GM21529 (cell line): ENCODE results near the gene PRG2.
"Not testable (repeated sequence)": the region's sequence is repeated elsewhere in the genome, so short reads cannot be mapped to it uniquely, and the experiment has no call there.

Source experiments
- ATAC-seq: cut with Tn5 transposase; IDR thresholded peaks from one replicate; pipeline ENCODE4 v1.9.1; 2021; ENCODE audit not compliant: unreplicated experiment

The PRG2 gene

DNA sequence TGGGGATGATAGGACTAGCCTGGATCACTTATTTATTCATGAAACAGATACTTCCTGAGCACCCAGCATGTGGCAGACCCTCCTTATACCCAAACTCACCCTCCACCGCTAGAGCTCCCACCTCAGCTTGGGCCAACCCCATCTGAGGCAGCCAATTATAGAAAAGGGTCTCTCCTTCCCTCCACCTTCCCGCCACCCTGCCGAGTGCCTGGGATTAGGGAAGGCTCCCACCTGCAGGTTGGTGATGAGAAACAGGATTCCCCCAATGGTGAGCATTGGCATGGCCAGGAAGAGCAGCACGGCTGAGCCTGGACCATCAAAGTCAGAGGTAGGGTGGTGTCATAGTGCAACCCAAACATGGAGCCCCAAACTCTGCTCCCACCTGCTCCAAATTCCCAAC lies 30.6 kb upstream of the PRG2 start:
- ATAC-seq: no peak

DNA sequence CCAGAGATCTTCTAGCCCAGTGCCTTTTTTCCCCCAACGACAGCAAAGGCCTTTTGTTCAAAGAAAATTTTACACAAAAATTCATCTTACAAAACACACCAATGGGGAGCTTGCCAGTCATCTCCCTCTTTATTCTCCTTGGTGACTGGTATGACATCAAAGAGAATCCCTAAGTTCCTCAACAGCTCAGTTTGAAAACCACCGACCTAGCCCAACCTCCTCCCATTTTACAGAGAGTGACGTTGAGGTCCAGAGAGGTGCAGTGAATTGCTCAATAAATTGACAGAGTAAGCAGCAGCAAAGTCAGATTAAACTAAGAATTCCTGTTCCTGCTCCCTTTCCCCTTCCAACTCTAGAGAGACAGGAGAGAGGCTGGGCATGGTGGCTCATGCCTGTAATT lies 28.7 kb upstream of the PRG2 start:
- no peak for ATAC-seq

DNA sequence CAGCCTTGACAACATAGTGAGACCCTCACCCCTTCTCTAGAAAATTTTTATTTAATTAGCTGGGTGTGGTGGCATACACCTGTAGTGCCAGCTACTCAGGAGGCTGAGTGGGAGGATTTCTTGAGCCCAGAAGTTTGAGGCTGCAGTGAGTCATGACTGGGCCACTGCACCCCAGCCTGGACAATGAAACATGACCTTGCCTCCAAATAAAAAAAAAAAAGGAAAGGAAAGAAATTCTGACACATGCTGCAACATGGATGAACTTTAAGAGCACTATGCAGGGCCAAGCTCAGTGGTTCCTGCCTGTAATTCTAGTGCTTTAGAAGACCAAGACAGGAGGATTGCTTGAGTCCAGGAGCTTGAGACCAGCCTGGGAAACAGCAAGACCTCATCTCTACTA lies 27.7 kb upstream of the PRG2 start:
- no peak for ATAC-seq

DNA sequence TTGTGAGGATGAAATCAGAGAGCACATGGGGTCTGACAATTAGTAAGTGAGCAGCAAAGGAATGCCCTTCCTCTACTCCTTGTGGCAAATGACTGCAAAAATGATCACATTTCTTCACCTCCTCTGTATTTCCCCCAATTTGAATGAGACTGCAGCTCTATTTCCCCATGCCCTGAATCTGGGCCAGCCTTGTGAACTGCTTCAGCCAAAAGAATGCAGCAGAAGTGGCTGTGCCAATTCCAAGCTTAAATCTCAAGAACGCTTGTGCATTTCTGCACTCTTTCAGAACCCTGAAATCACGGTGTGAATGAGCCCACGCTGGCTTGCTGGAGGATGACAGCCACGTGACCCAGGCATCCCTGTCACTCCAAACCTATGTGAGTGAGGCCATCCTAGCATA lies 26.6 kb upstream of the PRG2 start:
- ATAC-seq: no peak

DNA sequence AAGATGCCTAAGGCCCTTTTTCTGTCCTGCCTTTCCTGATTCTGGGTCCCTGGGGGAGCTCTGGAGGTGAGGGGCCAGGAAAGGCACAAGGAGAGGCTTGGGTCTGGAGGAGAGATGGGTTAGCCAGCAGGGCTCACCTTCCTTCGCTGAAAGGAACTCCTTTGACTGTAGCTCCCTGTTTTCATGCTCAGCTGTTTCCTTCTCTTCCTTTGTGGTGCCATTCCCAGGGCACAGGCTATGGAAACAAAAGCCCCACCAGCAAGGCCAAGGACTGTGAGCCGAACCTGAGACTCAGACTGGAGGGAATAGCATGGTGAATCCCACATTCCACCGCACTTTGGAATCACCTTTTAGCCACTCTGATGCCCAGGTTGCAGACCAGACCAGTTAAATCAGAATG lies 26.0 kb upstream of the PRG2 start:
- ATAC-seq: no peak

DNA sequence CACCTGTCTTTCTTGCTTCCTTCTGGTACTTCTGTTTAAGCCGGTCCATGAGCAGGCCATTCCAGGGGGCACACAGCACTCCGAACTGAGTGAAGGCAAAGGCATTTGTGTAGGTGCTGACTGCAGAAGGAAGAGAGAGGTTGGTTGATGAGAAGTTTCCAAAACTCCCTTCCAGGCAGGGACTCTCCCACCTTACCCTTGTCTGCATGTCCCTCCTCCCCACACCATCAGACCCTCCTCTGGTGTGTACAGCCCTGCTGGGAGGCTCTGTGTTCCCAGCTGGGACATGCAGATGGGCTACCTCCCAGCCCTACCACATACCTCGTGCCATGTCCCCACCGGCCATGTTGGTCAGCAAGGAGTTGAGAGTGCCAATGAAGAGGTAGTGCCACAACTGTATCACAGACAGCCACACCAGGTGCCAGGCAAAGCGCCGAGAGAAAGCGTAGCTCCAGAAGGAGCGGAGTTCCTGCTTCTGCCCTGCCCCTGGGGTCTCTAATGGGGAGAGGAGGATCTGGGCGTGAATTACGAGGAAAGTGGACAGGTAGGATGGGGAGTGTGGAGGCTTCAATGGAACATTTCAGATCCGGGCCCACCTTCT lies 24.3 kb upstream of the PRG2 start:
- no peak for ATAC-seq

DNA sequence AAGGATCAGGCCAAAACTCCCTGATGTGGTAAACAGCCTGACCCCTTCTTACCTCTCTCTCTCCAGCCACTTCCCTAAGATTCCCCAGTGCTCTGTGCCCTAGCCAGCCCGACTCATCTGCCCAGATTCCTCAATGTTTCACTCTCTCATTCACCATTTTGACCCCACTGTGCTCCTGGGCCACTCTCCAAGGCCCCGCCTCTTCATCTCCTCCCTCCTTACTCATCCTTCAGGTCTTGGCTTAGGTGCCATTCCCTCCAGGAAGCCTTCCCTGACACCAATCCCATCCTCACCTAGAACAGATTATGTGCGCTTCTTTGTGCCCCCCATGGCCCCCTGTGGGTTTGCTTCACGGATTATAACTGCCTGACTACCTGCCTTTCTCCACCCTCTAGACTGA lies 23.2 kb upstream of the PRG2 start:
- no peak for ATAC-seq

DNA sequence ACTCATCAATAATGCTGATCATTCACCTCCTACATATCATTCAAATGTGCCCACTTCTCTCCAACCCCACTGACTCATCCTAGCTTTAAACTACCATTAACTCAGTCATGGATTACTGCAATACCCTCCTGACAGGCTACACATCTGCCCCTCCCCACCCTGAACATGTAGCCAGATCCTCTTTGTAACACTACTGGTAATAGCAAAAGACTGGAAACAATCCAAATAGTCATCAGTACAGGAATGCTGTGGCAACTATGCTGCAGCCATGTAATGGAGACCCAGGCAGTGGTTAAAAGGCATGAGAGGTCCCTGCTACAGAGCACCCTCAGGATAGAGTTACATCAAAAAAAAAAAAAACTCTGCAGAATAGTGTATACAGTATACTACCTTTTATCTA lies 19.8 kb upstream of the PRG2 start:
- ATAC-seq: no peak

DNA sequence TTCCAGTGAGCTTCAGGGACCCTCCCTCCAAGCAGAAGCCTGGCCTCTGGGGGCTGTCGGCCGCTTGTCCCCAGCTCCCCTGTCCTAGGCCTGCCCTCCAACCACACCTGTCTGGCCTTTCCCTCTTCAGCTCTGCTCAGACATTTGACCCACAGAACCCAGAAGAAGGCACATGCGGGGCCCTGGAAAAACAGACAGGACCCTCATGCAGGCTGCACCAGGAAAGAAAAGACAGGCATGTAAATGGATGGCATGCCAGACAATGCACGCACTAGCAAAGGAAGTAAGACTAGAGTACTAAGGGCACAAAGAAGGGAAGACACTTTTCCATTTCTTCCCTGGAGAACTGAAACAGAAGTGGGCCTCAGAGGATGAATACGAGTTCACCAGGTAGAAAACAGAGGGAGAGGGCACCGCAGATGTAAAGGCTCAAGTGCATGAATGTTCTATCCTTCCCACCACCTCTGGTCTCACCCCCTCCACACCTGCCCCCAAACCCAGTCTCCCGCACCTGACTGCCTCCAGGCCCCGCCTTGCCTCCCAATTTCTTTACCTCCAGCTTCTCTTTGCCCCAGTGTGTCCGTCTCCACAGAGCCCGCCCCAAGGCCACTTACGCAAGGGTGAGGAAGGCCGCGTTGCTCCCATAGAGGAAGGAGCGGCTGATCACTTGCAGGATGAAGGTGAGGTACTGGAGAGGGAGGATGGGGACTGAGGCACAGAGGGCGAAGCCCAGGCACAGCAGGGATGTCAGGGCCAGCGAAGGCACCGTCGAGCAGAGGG lies 19.1 kb upstream of the PRG2 start:
- no peak for ATAC-seq

DNA sequence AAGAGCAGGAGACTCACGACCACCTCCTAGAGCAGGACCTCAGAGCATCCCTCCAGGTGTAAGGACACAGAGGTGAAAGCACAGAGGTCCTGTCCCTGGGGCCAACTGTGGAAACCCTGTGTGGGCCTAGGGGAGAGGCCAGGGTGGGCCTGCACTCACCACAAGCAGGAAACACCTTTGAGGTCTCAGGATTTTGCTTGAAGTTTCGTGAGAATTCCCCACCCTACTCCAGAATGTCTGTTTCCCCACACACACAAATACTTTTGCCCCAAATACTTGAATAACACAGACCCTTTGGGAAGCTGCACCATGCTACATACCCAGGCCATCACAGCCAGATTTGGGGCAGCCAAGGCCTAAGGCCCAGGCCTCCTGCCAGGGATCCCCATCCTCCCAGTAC lies 18.3 kb upstream of the PRG2 start:
- ATAC-seq: no peak

DNA sequence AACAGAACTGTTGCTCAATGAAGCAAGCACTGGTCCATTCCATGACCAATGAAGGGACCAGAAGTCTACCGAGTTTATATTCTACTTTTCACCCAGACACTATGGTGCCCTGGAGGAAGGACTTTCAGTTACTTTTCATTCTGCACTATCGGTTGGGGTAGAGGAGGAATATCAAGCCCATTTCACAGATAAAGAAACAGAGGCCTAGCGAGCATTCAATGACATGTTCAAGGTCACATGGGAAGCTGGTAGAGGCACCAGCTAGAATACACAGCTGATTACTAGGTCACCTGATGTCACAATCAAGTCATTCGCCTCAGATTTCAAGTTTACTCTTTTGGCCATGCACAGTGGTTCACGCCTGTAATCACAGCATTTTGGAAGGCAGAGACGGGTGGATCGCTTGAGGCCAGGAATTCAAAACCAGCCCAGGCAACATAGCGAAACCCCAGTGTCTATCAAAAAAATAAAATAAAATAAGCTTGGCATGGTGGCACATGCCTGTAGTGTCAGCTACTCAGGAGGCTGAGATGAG lies 17.6 kb upstream of the PRG2 start:
- no peak for ATAC-seq

DNA sequence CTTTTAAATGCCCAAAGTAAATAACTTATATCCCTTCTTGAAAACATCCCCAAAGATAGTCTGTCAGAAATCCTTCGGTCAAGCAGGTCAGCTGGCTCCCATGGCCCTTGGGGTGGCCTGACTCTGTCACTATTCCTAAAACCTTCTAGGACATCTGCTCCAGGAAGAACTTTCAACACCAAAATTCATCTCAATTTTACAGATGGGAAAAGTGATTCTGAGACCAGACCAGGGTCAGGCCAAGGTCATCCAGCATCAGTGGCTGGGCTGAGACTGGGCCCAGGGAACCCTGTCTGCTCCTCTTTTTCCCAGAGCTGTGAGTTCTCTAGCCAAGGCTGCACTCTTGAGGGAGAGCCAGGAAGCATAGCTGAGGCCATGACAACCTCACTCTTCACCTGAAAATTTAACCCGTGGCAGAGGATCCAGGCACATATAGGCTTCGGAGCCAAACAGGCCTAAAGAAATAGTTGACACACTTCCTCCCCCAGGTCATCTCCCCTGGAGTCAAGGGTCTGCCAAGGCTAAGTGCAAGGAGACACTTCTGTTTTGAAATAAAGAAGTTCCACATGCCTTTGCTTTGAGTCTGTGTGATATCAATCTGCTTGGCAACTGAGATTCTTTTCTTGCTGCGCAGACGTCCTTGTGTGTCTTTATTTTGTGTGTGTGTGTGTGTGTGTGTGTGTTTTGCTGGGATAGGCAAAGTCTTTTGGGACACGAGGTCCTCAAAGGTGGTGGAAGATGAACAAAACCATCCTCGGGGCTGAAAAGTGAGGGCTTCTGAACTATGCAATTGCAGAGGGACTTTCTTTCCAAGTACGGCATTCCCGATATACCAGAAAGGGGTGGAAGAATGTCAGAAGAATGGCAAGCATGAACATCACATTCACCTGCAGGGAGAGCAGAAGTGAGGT lies 16.8 kb upstream of the PRG2 start:
- no peak for ATAC-seq

DNA sequence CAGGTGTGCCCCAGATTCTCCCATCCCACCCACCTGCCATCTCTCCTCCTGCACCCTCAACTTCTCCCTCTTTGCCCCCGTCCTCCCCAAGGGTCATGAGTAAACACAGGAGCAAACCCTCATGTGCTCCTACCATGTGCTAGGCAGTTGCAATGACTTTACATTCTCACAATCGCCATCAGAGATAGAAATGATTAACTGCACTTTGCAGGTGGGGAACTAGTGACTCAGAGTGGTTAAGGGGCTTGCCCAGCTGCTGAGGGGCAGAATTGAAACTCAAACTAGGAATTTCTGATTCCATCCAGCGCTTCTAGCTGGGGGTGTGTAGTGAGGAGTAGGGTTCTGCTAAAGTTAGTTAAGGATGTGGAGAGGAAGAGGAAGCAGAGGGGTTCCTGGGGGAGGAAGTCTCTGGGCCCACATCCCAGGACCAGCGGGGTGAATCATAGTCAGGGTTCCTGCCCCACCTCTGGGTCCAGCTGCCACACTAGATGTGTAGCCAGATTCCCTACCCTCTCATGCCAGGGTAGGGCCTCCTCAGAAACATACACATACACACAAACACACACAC lies 16.0 kb upstream of the PRG2 start:
- peak; percentile 84 for ATAC-seq

DNA sequence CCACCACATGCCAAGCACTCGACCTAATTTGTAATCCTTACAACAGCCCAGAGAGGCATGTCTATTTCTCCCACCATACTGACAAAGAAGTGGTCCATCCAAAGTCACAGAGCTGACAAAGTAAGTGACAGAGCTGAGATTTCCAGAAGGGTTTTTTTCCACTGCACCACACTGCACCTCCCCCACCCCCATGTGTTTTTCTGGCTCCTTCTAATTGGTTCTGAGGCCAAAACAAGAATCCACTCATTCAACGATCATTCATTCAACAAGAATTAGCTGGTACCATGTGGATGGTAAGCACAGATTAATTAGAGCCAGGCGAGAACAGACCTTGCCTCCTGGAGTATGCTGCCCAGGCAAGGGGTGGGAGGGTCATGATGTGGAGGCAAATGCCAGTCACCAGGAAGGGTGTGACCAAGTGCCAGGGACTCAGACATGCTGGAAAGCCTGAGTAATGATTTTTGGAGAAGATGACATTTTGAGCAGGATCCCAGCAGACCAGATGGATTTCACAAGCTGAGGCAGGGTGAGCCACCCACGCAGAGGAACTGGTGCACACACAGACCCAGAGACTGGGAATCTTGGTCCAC lies 14.9 kb upstream of the PRG2 start:
- no peak for ATAC-seq

DNA sequence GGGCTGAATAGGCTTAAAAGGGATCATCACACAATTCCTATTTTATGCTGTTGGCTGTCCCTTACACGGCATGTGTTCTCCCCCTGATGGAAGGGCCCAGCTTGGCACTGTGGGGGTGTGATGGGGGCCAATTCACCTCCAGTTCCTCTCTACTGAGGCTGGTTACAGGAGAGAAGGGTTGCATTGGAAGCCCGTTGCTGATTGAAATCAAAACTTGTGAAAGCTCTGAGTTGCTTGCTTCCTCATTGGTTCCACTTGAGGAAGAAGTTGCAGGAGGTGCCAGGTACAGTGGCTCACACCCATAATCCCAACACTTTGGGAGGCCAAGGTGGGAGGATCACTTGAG lies 13.3 kb upstream of the PRG2 start:
- no peak for ATAC-seq

DNA sequence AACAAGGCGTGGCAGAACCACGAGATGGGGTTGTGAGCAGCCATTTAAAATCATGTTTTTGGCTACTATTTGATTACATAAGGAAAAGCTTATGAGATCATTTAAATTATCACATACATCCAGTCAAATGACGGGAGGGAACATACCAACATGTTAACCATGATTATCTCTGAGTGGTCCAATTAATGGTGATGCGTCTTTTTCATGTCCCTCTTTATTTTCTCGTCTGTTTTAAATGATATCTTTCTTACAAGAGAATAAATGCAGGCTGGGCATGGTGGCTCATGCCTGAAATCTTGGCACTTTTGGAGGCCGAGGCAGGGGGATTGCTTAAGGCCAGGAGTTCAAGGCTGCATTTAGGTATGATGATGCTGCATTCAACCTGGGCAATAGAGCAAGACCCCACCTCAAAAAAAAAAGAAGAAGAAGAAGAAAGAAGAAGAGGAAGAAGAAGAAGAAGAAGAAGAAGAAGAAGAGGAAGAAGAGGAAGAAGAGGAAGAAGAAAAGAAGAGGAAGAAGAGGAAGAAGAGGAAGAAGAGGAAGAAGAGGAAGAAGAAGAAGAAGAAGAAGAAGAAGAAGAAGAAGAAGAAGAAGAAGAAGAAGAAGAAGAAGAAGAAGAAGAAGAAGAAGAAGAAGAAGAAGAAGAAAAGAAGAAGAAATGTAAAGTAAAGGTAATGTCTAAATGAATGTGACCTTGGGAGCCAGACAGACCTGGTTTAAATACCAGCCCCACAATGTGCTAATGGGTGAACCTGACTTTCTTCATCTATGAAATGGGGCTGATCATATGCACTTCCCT lies 12.8 kb upstream of the PRG2 start:
- ATAC-seq: not testable (repeated sequence)

DNA sequence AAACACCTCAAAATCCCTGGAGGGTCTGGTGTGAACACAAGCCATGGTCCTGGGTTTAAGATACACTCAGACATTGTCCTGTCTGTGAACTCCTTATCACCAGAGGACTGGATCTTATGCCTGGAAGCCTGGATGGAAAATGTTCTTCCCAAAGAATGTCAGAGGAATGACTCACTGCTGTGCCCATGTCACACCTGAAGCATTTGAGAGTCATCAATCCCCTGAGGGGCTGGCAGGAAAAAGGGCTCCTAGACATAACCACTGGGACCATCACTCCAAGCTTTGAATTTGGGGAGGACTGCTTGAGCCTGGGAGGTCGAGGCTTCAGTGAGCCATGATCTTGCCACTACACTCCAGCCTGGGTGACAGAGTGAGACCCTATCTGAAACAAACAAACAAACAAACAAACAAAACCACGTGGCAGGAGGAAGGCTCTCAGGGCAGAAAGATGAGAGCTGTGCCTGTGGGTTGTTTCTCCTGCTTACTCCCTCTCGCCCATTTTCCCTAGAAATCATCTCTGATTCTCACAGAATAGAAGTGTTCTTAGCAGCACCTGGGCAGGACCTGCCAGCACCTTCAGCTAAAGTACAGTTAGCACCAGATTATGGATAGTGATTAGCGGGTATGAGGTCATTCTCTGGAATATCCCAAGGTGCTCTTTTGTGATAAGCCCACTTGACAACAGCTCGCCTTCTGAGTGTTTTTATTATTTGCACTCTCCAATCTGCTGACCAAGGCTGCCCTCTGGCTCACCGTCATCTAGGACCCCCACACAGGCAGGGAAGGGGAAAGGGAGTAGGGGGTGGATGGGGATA lies 11.9 kb upstream of the PRG2 start:
- no peak for ATAC-seq

DNA sequence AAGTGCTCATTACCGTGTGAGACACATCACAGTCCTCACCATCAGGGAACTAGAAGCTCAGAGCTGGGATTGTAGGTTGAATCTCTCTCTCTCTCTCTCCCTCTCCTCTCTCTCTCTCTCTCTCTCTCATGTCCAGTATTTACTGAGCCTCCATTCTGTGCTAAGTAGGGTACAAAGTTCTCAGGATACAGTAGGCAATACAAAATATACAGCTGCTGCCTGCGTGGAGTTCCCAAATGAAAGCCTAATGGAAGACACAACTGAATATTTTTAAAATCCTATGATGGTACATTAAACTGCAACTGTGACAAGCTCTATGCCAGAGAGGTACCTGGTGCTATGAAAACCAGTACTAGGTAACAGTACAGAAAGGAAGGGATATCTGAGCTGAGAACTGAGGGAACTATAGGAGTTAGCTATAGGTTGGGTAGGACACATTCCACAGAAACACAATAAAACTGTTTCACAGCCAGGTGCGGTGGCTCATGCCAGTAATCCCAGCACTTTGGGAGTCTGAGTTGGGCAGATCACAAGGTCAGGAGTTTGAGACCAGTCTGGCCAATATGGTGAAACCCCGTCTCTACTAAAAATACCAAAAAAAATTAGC lies 9.6 kb upstream of the PRG2 start:
- ATAC-seq: no peak

DNA sequence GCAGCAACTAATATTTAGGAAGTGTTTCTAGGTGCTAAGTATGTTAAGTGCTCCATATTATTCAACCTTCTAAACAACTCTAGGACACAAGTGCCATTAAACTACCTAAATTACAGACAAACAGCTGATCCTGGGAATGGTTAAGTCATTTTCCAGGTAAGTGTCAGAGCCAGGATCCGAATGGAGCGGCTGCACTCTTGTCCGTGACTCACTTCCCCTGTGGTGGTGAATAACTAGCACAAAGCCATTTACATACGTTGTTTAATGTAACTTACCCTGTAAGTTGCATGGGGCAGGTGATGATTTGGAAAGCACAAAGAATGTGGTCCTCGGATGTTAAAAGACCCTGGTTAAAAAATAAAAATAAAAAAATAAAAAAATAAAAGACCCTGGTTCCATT lies 8.8 kb upstream of the PRG2 start:
- no peak for ATAC-seq
